Left lung (tissue), 10 donors: ENCODE data around the gene JADE1. TPM values are rescaled to one million over a fixed set of nuclear protein-coding genes. Genes with fewer than 3 reads are reported as not detected.

Experiments used
- ATAC-seq: fragments of 200-7000 bp; cut with Tn5 transposase; one replicate; pipeline ENCODE4 v1.9.1; 2020; ENCODE audit warnings: moderate library complexity
- DNase-seq, 4 donors: peaks; one replicate each; pipeline ENCODE4 v3.0.0-alpha.2; 2013 to 2020
- H3K27ac ChIP-seq, 2 donors: fragments of 200-600 bp; sonication (generic) in 1 of 2; one replicate each; pipeline versions ENCODE4 v1.5.0 to v1.8.0; 2020 to 2021
- H3K27me3 ChIP-seq, 2 donors: fragments of 200-600 bp; sonication (generic) in 1 of 2; one replicate each; pipeline versions ENCODE4 v1.5.0 to v1.8.0; 2020 to 2021
- H3K36me3 ChIP-seq, 2 donors: fragments of 200-600 bp; sonication (generic) in 1 of 2; one replicate each; pipeline versions ENCODE4 v1.5.0 to v1.8.0; 2020 to 2021
- H3K4me1 ChIP-seq, 2 donors: fragments of 200-600 bp; one replicate each; pipeline ENCODE4 v1.8.0; 2021
- H3K4me3 ChIP-seq, 2 donors: fragments of 200-600 bp; sonication (generic) in 1 of 2; one replicate each; pipeline versions ENCODE4 v1.5.0 to v1.8.0; 2020 to 2021; ENCODE audit warnings: mild to moderate bottlenecking in 1 of 2
- H3K9me3 ChIP-seq, 2 donors: fragments of 200-600 bp; sonication (generic) in 1 of 2; one replicate each; pipeline versions ENCODE4 v1.5.0 to v1.8.0; 2020 to 2021
- intact Hi-C, 2 donors: fragments of 100-400 bp; cut with DNase I; formaldehyde crosslinking; loops; one replicate each; pipeline versions ENCODE4 v1.11.2 to v1.14.2; 2022
- polyA plus RNA-seq, 6 donors: library from polyadenylated mRNA; unstranded; fragments of 120-200 nt; gene quantifications; one replicate each; pipeline ENCODE4 v1.2.1, GENCODE V29; 2013; ENCODE audit not compliant: insufficient read length in 6 of 6
- total RNA-seq, 2 donors: library from RNA; stranded (reverse); fragmentation: NEBNext Ultra II Directional; extraction: Animal tissue kit (Norgen Biotek cat#: 25700); gene quantifications; one replicate each; pipeline ENCODE4 v1.2.1, GENCODE V29; 2021
- TF ChIP-seq, protein P1 (sequence below), 2 donors: fragments of 200-600 bp; sonication (generic) in 1 of 2; IDR thresholded peaks; one replicate each; pipeline versions ENCODE4 v1.5.0 to v1.8.0; 2021; ENCODE audit warnings: antibody characterized with exemption in 2 of 2
- donor health status: DM: no; HTN: yes; CAD: no.
- donor health status: DM: no; HTN: no; CAD: no.

Gene JADE1
- total and polyA plus RNA-seq, 8 donors = 18.9 to 29.5 (median 23.2) TPM

DNA sequence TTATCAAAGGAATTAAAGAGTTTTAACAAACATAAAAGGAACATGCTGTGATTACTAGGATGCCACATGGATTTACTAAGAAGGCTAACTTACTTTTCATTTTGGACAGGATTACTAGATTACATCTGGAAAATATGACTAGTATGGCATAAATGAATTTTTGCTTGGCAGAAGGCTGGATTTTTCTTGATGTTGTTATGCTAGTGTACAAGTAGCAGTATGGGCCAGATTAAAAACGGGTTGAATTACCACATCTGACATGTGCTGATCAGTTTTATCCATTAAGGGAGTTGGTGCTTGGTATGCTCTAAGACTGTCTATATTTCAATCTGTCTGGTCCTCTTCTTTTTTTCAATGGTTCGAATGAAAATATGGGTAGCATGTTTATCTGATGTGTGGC is 70.5 kb downstream of the JADE1 start:
- Histone ChIP-seq H3K27me3 (no peaks in the 10 kb centered on the region), H3K4me3 (no peak overlapping the region), H3K4me1 (no peaks in the 10 kb centered on the region), H3K27ac (no peak overlapping the region), H3K36me3 (no peaks in the 10 kb centered on the region), H3K9me3 (no peaks in the 10 kb centered on the region)
- no peak for ATAC-seq
- DNase-seq = no peak
- intact Hi-C loops = no loop called here
- TF ChIP-seq, protein P1, sequence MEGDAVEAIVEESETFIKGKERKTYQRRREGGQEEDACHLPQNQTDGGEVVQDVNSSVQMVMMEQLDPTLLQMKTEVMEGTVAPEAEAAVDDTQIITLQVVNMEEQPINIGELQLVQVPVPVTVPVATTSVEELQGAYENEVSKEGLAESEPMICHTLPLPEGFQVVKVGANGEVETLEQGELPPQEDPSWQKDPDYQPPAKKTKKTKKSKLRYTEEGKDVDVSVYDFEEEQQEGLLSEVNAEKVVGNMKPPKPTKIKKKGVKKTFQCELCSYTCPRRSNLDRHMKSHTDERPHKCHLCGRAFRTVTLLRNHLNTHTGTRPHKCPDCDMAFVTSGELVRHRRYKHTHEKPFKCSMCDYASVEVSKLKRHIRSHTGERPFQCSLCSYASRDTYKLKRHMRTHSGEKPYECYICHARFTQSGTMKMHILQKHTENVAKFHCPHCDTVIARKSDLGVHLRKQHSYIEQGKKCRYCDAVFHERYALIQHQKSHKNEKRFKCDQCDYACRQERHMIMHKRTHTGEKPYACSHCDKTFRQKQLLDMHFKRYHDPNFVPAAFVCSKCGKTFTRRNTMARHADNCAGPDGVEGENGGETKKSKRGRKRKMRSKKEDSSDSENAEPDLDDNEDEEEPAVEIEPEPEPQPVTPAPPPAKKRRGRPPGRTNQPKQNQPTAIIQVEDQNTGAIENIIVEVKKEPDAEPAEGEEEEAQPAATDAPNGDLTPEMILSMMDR (IDR thresholded peaks at IDR 0.05) = no peak

DNA sequence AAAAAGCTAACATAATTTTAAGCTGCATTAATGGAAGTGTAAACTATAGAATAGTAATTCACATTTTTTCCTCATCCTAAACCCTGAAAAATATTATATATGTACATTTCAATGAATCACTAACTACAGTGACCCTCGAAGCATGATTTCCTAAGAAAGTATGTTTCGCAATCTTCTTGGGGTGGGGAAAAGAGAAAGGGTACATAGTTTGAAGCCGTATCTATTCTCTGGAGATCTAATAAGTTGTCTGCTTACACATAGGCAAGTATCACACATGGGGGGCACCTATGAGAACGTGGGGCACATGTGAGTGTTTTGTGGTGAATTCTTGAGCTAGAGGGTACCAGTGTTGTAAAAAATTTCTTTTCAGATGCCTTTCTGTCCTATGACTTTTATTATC is 71.2 kb downstream of the JADE1 start:
- H3K9me3 ChIP-seq = no peaks in the 10 kb centered on the region
- intact Hi-C loops = no loop called here
- ATAC-seq = no peak

DNA sequence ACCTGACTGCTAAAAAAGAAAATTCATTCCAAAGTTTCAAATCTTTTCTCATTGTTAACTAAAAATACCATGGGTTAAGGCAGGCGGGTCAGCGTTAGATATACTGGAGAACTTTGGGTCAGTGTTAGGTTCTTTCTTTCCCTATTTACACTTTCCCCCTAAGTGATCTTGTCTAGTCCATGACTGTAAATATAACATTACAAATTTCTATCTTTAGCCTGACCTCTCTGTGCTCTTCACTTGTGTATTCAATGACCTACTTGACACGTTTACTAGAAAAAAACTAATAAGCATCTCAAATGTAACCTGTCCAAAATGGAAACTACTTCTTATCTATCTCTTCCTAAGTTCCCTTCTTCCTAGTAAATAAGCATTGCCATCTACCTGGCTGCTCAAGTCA is 95.3 kb downstream of the JADE1 start:
- H3K27me3 ChIP-seq = no peaks in the 10 kb centered on the region
- H3K4me3 ChIP-seq = no peak overlapping the region
- intact Hi-C loops = no loop called here
- no peaks in the 10 kb centered on the region for H3K4me1 ChIP-seq
- H3K36me3 ChIP-seq = no peaks in the 10 kb centered on the region
- TF ChIP-seq, protein P1 (IDR thresholded peaks at IDR 0.05) = no peak
- no peak overlapping the region for H3K27ac ChIP-seq
- H3K9me3 ChIP-seq = no peaks in the 10 kb centered on the region
- DNase-seq (no peak), ATAC-seq (no peak)

More for the DNA sequence above, 71.2 kb downstream of the JADE1 start:
- Histone ChIP-seq H3K27me3 (no peaks in the 10 kb centered on the region), H3K4me1 (no peaks in the 10 kb centered on the region), H3K27ac (no peak overlapping the region), H3K4me3 (no peak overlapping the region), H3K36me3 (no peaks in the 10 kb centered on the region)
- DNase-seq = no peak
- TF ChIP-seq, protein P1 (IDR thresholded peaks at IDR 0.05) = no peak

DNA sequence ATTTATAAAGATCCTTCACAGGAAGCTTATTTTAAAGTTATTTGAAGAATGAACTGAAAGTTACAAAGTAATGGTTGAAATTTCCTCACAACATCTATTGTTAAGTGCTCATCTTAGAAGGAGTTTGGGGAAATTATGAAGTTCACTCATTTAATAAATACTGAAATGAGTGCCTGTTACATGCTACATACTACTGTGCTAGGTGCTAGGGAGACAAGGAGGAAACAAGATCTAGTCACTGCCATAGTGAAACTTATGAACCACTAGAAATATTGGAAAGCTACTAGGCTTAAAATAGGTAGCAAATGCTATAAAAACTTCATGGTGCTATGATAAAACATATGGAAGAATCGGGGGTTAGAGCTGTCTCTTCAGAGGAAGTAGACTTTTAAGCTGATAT is 97.1 kb downstream of the JADE1 start:
- Histone ChIP-seq H3K36me3 (no peaks in the 10 kb centered on the region), H3K27me3 (no peaks in the 10 kb centered on the region), H3K4me3 (no peak overlapping the region), H3K27ac (no peak overlapping the region), H3K9me3 (no peaks in the 10 kb centered on the region), H3K4me1 (no peaks in the 10 kb centered on the region)
- TF ChIP-seq, protein P1 (IDR thresholded peaks at IDR 0.05) = no peak
- no peak for ATAC-seq
- no peak for DNase-seq
- intact Hi-C loops = no loop called here

DNA sequence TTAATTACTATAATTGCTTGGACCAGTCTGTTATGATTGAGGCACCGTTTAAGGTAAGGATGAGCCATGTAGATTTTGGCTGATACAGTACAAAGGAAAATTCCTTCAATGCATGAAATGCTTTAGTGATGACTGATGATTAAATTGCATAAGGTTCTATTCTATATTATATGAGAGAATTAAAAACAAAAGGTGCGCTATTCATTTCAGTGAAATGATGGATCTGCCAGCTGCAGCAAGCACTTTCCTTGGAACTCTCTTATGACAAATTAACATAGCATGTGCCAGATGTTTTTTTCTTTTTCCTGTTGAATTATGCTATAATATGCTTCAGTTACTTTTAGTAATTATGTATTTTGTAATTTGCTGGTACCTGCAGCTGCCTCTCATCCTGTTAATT is 98.5 kb downstream of the JADE1 start:
- ATAC-seq (no peak), DNase-seq (no peak)
- no peaks in the 10 kb centered on the region for H3K36me3 ChIP-seq
- TF ChIP-seq, protein P1 (IDR thresholded peaks at IDR 0.05) = no peak
- intact Hi-C loops = no loop called here
- no peaks in the 10 kb centered on the region for H3K27me3 ChIP-seq
- H3K27ac ChIP-seq = no peak overlapping the region
- no peak overlapping the region for H3K4me3 ChIP-seq
- H3K4me1 ChIP-seq = peaks cover 0 to 3% of the 10 kb centered on the region in 2 donors
- no peaks in the 10 kb centered on the region for H3K9me3 ChIP-seq
